Spleen (tissue), 7 donors: ENCODE measurements around the gene TXLNA.

Experiments used
- POLR2A ChIP-seq, 3 donors: fragments of 450-650 bp; IDR thresholded peaks; one replicate each; pipeline ENCODE4 v1.5.1; 2017; ENCODE audit warnings: antibody characterized with exemption in 3 of 3, mild to moderate bottlenecking in 1 of 3
- POLR2AphosphoS5 ChIP-seq, 3 donors: sonication (generic); formaldehyde crosslinking; IDR thresholded peaks; one replicate each; pipeline ENCODE4 v1.5.1; 2017; ENCODE audit warnings: antibody characterized with exemption in 3 of 3
- TF ChIP-seq, protein P1 (sequence below), 11 experiments: fragments of 200-600 bp in 7 of 11; fragments of 450-650 bp in 4 of 11; sonication (generic) in 4 of 11; IDR thresholded peaks in 8 of 11; conservative IDR thresholded peaks in 3 of 11; 1 replicate in 7 of 11; 2 replicates in 4 of 11; pipeline versions ENCODE4 v1.4.0 to v1.8.0; 2016 to 2021; ENCODE audit warnings: antibody characterized with exemption in 11 of 11, inconsistent platforms in 4 of 11, mild to moderate bottlenecking in 1 of 11
- donor health status: DM: no; HTN: no; CAD: no; lungs with moderate emphysema.
- donor health status: DM: no; HTN: no; CAD: no.
- donor health status: DM: no; HTN: no; CAD: no.

GRCh38 chr1:32184650-32185049, 5.2 kb downstream of the TXLNA start:
- TF ChIP-seq, protein P1, sequence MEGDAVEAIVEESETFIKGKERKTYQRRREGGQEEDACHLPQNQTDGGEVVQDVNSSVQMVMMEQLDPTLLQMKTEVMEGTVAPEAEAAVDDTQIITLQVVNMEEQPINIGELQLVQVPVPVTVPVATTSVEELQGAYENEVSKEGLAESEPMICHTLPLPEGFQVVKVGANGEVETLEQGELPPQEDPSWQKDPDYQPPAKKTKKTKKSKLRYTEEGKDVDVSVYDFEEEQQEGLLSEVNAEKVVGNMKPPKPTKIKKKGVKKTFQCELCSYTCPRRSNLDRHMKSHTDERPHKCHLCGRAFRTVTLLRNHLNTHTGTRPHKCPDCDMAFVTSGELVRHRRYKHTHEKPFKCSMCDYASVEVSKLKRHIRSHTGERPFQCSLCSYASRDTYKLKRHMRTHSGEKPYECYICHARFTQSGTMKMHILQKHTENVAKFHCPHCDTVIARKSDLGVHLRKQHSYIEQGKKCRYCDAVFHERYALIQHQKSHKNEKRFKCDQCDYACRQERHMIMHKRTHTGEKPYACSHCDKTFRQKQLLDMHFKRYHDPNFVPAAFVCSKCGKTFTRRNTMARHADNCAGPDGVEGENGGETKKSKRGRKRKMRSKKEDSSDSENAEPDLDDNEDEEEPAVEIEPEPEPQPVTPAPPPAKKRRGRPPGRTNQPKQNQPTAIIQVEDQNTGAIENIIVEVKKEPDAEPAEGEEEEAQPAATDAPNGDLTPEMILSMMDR (IDR thresholded peaks at IDR 0.05 in 8 of 11, conservative IDR thresholded peaks at IDR 0.05 in 3 of 11): no peak
- TF ChIP-seq POLR2A (IDR thresholded peaks at IDR 0.05): no peak
- no peak for TF ChIP-seq POLR2AphosphoS5 (IDR thresholded peaks at IDR 0.05)
